Measurements from ENCODE around the gene BBS9. TPM values are rescaled to one million over a fixed set of nuclear protein-coding genes. Genes with fewer than 3 reads are reported as not detected.

BBS9 gene
- total RNA-seq, 1 experiment from 2014 or later, result 4.7 TPM

- ChIA-PET CTCF (no interaction called here), POLR2A (no interaction called here)
- intact Hi-C loops (cut with micrococcal nuclease; ENCODE audit: unreplicated experiment), result no loop called here
- DNase-seq, result no peak
- Mint-ChIP-seq H3K4me1 (ENCODE audit: low read depth, unreplicated experiment) (no peaks in the 10 kb centered on the region), H3K36me3 (ENCODE audit: insufficient read depth, unreplicated experiment) (no peaks in the 10 kb centered on the region), H3K4me3 (ENCODE audit: unreplicated experiment) (no peak overlapping the region), H3K9me3 (ENCODE audit: unreplicated experiment) (no peaks in the 10 kb centered on the region), H3K27me3 (ENCODE audit: insufficient read depth, unreplicated experiment) (no peaks in the 10 kb centered on the region), H3K27ac (ENCODE audit: unreplicated experiment) (no peak overlapping the region)
- H3K9me3 ChIP-seq, result no peaks in the 10 kb centered on the region
- H3K27me3 ChIP-seq (replicated peaks; ENCODE audit: control insufficient read depth, insufficient read depth, low read length), result no peaks in the 10 kb centered on the region
- BruUV-seq (replicated peaks), result no TSS peak
- no peak for TF ChIP-seq CTCF (IDR thresholded peaks at IDR 0.05; ENCODE audit: insufficient read depth in 1 of 2, low read depth in 1 of 2, low read length in 1 of 2, severe bottlenecking in 1 of 2, unreplicated experiment in 1 of 2)
- H3K36me3 ChIP-seq (ENCODE audit: control insufficient read depth, insufficient read depth, low read length), result no peaks in the 10 kb centered on the region
- H3K4me1 ChIP-seq, result no peaks in the 10 kb centered on the region
- H3K4me3 ChIP-seq (ENCODE audit: low read depth, low read length), result no peak overlapping the region
Observed at GRCh38 chr7:33388332-33388731, 259.0 kb downstream of the BBS9 start.

- Mint-ChIP-seq H3K9me3 (ENCODE audit: unreplicated experiment) (no peaks in the 10 kb centered on the region), H3K27me3 (ENCODE audit: insufficient read depth, unreplicated experiment) (no peaks in the 10 kb centered on the region), H3K4me1 (ENCODE audit: low read depth, unreplicated experiment) (no peaks in the 10 kb centered on the region), H3K4me3 (ENCODE audit: unreplicated experiment) (no peak overlapping the region), H3K36me3 (ENCODE audit: insufficient read depth, unreplicated experiment) (no peaks in the 10 kb centered on the region), H3K27ac (ENCODE audit: unreplicated experiment) (no peak overlapping the region)
- Histone ChIP-seq H3K4me1 (no peaks in the 10 kb centered on the region), H3K9me3 (no peaks in the 10 kb centered on the region), H3K4me3 (ENCODE audit: low read depth, low read length) (no peak overlapping the region), H3K36me3 (ENCODE audit: control insufficient read depth, insufficient read depth, low read length) (no peaks in the 10 kb centered on the region), H3K27me3 (replicated peaks; ENCODE audit: control insufficient read depth, insufficient read depth, low read length) (no peaks in the 10 kb centered on the region)
- no TSS peak for BruUV-seq (replicated peaks)
- no peak for TF ChIP-seq CTCF (IDR thresholded peaks at IDR 0.05; ENCODE audit: insufficient read depth in 1 of 2, low read depth in 1 of 2, low read length in 1 of 2, severe bottlenecking in 1 of 2, unreplicated experiment in 1 of 2)
- CTCF ChIA-PET, result no interaction called here
- intact Hi-C loops (cut with micrococcal nuclease; ENCODE audit: unreplicated experiment), result no loop called here
- POLR2A ChIA-PET, result no interaction called here
- no peak for DNase-seq
Observed at GRCh38 chr7:33392148-33392547, 262.8 kb downstream of the BBS9 start.

- Histone ChIP-seq H3K4me3 (ENCODE audit: low read depth, low read length) (no peak overlapping the region), H3K9me3 (no peaks in the 10 kb centered on the region), H3K27me3 (replicated peaks; ENCODE audit: control insufficient read depth, insufficient read depth, low read length) (no peaks in the 10 kb centered on the region), H3K4me1 (no peaks in the 10 kb centered on the region), H3K36me3 (ENCODE audit: control insufficient read depth, insufficient read depth, low read length) (no peaks in the 10 kb centered on the region)
- POLR2A ChIA-PET, result no interaction called here
- H3K4me3 Mint-ChIP-seq (ENCODE audit: unreplicated experiment), result no peak overlapping the region
- DNase-seq, result no peak
- no peak for TF ChIP-seq CTCF (IDR thresholded peaks at IDR 0.05; ENCODE audit: insufficient read depth in 1 of 2, low read depth in 1 of 2, low read length in 1 of 2, severe bottlenecking in 1 of 2, unreplicated experiment in 1 of 2)
- H3K27me3 Mint-ChIP-seq (ENCODE audit: insufficient read depth, unreplicated experiment), result no peaks in the 10 kb centered on the region
- CTCF ChIA-PET, result no interaction called here
- H3K36me3 Mint-ChIP-seq (ENCODE audit: insufficient read depth, unreplicated experiment), result no peaks in the 10 kb centered on the region
- intact Hi-C loops (cut with micrococcal nuclease; ENCODE audit: unreplicated experiment), result no loop called here
- H3K4me1 Mint-ChIP-seq (ENCODE audit: low read depth, unreplicated experiment), result no peaks in the 10 kb centered on the region
- no TSS peak for BruUV-seq (replicated peaks)
- H3K9me3 Mint-ChIP-seq (ENCODE audit: unreplicated experiment), result no peaks in the 10 kb centered on the region
- no peak overlapping the region for H3K27ac Mint-ChIP-seq (ENCODE audit: unreplicated experiment)
Observed at GRCh38 chr7:33393770-33394169, 264.4 kb downstream of the BBS9 start.
